OCI-LY3 (cell line): ENCODE results near the gene ANKRD63.
A peak's percentile ranks its signal among the peaks of the same experiment; 100 is the strongest.

Source experiments
- H2AFZ ChIP-seq: fragments of 200-600, 300-600 bp; shearing (Covaris generic); 2 replicates; pipeline ENCODE4 v1.6.0; 2014; ENCODE audit warnings: antibody characterized with exemption, low read depth, low read length
- H3K27ac ChIP-seq: fragments of 200-600, 300-600 bp; sonication (generic); 2 replicates; pipeline ENCODE4 v1.5.1; 2014; ENCODE audit warnings: mild to moderate bottlenecking, low read length, moderate library complexity, mixed read lengths
- H3K27me3 ChIP-seq: fragments of 200-600, 300-600 bp; sonication (generic); 2 replicates; pipeline ENCODE4 v1.6.1; 2014; ENCODE audit warnings: low read depth, low read length, mixed read lengths
- H3K36me3 ChIP-seq: fragments of 200-600, 300-600 bp; sonication (generic); replicated peaks from 2 replicates; pipeline ENCODE3; 2014; ENCODE audit warnings: low read depth, low read length, mixed read lengths
- H3K4me1 ChIP-seq: fragments of 300-600, 200-600 bp; sonication (generic); 2 replicates; pipeline ENCODE4 v1.6.1; 2014; ENCODE audit warnings: low read length, mixed read lengths
- H3K4me2 ChIP-seq: fragments of 200-600, 300-600 bp; sonication (generic); 2 replicates; pipeline ENCODE4 v1.6.1; 2014; ENCODE audit warnings: low read length, mixed read lengths
- H3K4me3 ChIP-seq: fragments of 300-600, 200-600 bp; sonication (generic); 2 replicates; pipeline ENCODE4 v1.5.1; 2014; ENCODE audit warnings: antibody characterized with exemption, mild to moderate bottlenecking, low read length, moderate library complexity
- H3K79me2 ChIP-seq: fragments of 300-600, 200-600 bp; shearing (Covaris generic); 2 replicates; pipeline ENCODE4 v1.6.1; 2014; ENCODE audit warnings: mild to moderate bottlenecking, low read length, mixed read lengths
- H3K9ac ChIP-seq: fragments of 300-600, 200-600 bp; shearing (Covaris generic); 2 replicates; pipeline ENCODE4 v1.6.0; 2014; ENCODE audit warnings: mild to moderate bottlenecking, low read length, moderate library complexity
- H3K9me3 ChIP-seq: fragments of 200-600, 300-600 bp; shearing (Covaris generic); 2 replicates; pipeline ENCODE4 v1.6.1; 2014; ENCODE audit warnings: low read length, mixed read lengths; ENCODE audit not compliant: insufficient read depth
- H4K20me1 ChIP-seq: fragments of 200-600, 300-600 bp; sonication (generic); 2 replicates; pipeline ENCODE4 v1.6.1; 2016; ENCODE audit warnings: low read length, mixed read lengths; ENCODE audit not compliant: insufficient read depth
- EZH2phosphoT487 ChIP-seq: fragments of 200-600 bp; shearing (Covaris generic); IDR thresholded peaks from 2 replicates; pipeline ENCODE4 v1.6.1; 2018; ENCODE audit warnings: antibody characterized with exemption, mixed run types, low read depth
- TF ChIP-seq, protein P1 (sequence below): fragments of 200-600, 300-600 bp; sonication (generic); IDR thresholded peaks from 2 replicates; pipeline ENCODE4 v1.5.1; 2014; ENCODE audit warnings: antibody characterized with exemption, low read length, low read depth

Gene ANKRD63

DNA sequence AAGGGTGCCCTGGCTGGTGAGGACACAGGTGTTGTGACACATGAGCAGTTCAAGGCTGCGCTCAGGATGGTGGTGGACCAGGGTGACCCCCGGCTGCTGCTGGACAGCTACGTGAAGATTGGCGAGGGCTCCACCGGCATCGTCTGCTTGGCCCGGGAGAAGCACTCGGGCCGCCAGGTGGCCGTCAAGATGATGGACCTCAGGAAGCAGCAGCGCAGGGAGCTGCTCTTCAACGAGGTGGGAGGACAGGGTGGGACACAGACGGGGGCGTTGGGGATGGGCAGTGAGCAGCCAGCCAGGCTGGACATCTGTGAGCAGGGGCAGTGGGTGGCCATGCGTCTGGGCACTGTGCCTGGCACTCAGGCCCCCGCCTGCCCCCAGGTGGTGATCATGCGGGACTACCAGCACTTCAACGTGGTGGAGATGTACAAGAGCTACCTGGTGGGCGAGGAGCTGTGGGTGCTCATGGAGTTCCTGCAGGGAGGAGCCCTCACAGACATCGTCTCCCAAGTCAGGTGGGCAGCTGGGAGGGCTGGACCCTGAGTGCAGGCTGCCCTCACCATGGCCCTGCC lies 10.3 kb downstream of the ANKRD63 start:
- no peaks in the 10 kb centered on the region for H4K20me1 ChIP-seq
- no peak for TF ChIP-seq EZH2phosphoT487
- TF ChIP-seq, protein P1, sequence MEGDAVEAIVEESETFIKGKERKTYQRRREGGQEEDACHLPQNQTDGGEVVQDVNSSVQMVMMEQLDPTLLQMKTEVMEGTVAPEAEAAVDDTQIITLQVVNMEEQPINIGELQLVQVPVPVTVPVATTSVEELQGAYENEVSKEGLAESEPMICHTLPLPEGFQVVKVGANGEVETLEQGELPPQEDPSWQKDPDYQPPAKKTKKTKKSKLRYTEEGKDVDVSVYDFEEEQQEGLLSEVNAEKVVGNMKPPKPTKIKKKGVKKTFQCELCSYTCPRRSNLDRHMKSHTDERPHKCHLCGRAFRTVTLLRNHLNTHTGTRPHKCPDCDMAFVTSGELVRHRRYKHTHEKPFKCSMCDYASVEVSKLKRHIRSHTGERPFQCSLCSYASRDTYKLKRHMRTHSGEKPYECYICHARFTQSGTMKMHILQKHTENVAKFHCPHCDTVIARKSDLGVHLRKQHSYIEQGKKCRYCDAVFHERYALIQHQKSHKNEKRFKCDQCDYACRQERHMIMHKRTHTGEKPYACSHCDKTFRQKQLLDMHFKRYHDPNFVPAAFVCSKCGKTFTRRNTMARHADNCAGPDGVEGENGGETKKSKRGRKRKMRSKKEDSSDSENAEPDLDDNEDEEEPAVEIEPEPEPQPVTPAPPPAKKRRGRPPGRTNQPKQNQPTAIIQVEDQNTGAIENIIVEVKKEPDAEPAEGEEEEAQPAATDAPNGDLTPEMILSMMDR = peak; percentile 44
- H3K9me3 ChIP-seq = no peaks in the 10 kb centered on the region
- no peaks in the 10 kb centered on the region for H3K79me2 ChIP-seq
- H3K27ac ChIP-seq = no peak overlapping the region
- H3K9ac ChIP-seq = no peak overlapping the region
- no peak overlapping the region for H3K4me3 ChIP-seq
- H3K4me1 ChIP-seq = peaks cover 29% of the 10 kb centered on the region
- no peak overlapping the region for H2AFZ ChIP-seq
- no peak overlapping the region for H3K4me2 ChIP-seq
- 0 out of 2 replicates have a peak, but pooled peaks cover under 1% of the 10 kb centered on the region for H3K27me3 ChIP-seq
- H3K36me3 ChIP-seq = no peaks in the 10 kb centered on the region

DNA sequence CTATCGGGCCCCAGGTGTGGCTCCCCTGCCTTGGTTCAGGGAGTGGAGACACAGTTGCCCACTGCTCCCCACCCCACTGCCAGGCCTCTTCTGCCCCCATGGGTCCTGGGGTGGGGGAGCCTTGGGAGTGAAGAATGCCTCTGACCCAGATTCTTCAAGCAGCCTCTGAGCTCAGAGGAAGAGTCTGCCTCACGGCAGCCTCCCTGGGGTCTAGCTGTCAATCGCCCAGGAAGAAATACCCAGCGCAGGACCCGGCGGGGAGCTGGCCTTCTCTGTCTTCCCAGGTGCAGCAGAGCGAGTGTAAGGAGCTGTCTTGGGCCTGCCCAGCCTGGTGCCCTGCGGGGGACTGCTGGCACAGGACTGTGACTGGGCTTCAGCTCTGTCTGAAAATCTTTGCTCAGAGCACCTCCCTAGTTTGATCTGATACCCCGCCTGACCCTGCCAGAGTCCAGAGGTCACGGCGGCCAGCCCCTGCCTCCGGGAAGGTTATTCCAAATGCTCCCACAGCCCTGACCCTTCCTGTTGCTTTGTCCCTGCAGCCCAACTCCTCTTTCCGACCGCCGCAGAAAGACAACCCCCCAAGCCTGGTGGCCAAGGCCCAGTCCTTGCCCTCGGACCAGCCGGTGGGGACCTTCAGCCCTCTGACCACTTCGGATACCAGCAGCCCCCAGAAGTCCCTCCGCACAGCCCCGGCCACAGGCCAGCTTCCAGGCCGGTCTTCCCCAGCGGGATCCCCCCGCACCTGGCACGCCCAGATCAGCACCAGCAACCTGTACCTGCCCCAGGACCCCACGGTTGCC lies 11.0 kb downstream of the ANKRD63 start:
- H3K4me2 ChIP-seq = no peak overlapping the region
- H3K9ac ChIP-seq = no peak overlapping the region
- no peaks in the 10 kb centered on the region for H3K36me3 ChIP-seq
- no peaks in the 10 kb centered on the region for H3K9me3 ChIP-seq
- H3K27ac ChIP-seq = no peak overlapping the region
- H2AFZ ChIP-seq = no peak overlapping the region
- H3K4me1 ChIP-seq = peaks cover 22% of the 10 kb centered on the region
- no peaks in the 10 kb centered on the region for H3K27me3 ChIP-seq
- H3K79me2 ChIP-seq = no peaks in the 10 kb centered on the region
- no peak overlapping the region for H3K4me3 ChIP-seq
- no peak for TF ChIP-seq EZH2phosphoT487
- TF ChIP-seq, protein P1 = no peak
- H4K20me1 ChIP-seq = no peaks in the 10 kb centered on the region

DNA sequence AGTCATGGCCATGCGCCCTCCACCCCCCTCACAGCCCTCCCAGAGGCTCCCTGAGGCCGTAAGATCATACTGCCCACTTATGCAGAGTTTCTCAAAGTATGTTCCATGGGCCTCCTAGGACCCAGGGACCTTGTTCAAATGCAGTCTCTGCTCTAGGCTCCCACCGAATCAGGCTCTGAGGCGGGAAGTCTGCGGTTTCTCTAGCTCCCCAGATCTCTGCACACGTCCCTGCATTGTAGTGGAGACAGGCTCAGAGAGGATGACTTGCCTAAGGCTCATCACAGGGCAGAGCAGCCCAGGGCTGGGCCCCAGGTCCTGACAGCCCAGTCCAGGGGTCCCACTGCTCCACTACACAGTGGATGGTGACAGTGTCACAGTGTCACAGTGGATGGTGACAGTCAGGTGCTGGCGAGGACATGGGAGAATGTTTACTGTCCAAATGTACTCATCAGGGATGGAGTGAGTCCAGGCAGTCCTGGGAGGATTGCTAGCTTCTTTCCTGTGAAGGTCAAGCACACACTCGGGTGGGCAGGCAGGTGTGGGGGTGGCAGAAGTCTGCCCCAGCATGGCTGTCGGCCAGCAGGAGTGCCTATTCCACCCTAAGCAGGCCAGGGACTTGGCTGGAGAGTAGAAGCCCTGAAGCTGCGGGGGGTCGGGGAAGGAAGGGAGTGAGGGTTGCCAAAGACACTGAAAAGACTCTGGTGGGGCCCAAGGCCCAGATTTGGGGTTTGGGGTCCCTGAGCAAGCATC lies 12.4 kb downstream of the ANKRD63 start:
- Histone ChIP-seq H3K36me3 (no peaks in the 10 kb centered on the region), H2AFZ (no peak overlapping the region), H3K4me3 (no peak overlapping the region), H3K27me3 (no peaks in the 10 kb centered on the region), H3K4me2 (no peak overlapping the region), H3K27ac (no peak overlapping the region), H3K9ac (no peak overlapping the region), H4K20me1 (no peaks in the 10 kb centered on the region), H3K79me2 (no peaks in the 10 kb centered on the region), H3K9me3 (no peaks in the 10 kb centered on the region), H3K4me1 (peaks cover 8% of the 10 kb centered on the region; the same call in 1 of the 2 replicates)
- TF ChIP-seq, protein P1 = no peak
- TF ChIP-seq EZH2phosphoT487 = no peak

DNA sequence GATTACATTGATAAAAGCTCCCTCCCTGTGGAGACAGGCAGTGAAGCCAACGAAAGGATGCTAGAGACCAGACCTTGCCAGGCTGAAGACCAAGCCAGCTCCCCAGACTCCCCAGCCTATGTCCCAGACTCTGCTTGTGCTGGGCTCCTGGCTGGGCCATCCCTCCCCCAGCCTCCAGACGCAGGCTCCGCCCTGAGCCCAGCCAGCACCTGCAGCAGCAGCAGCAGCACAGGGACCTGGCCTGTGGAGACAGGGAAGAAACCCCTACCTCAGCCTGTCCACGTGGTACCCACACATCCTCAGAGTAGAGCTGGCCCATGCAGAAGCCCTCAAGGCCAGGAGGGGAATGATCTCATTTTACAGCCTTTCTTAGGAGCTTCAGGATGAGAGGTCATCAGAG lies 13.3 kb downstream of the ANKRD63 start:
- Histone ChIP-seq H3K4me1 (peaks cover 6% of the 10 kb centered on the region; the same call in 1 of the 2 replicates), H3K4me2 (no peak overlapping the region), H3K27me3 (no peaks in the 10 kb centered on the region), H3K79me2 (no peaks in the 10 kb centered on the region), H4K20me1 (no peaks in the 10 kb centered on the region), H2AFZ (no peak overlapping the region), H3K9ac (no peak overlapping the region), H3K36me3 (no peaks in the 10 kb centered on the region), H3K9me3 (no peaks in the 10 kb centered on the region), H3K4me3 (no peak overlapping the region), H3K27ac (no peak overlapping the region)
- TF ChIP-seq EZH2phosphoT487 = no peak
- TF ChIP-seq, protein P1 = no peak
